IPS-NIHi11 (cell line): ENCODE measurements around the gene DPH5.

Experiments used
- DNase-seq: peaks from one replicate; pipeline ENCODE4 v3.0.0; 2012; ENCODE audit warnings: mixed read lengths, low spot score

The DPH5 gene

GRCh38 chr1:100943533-100943932 lies 82.1 kb downstream of the DPH5 start:
- no peak for DNase-seq

GRCh38 chr1:100942304-100943046 lies 83.1 kb downstream of the DPH5 start:
- DNase-seq = no peak

- DNase-seq = no peak
Observed at GRCh38 chr1:100941580-100942216, 83.9 kb downstream of the DPH5 start.

- DNase-seq = no peak
Observed at GRCh38 chr1:100941098-100941527, 84.5 kb downstream of the DPH5 start.
